Nephron (organoid): ENCODE results near the gene EHBP1.

Experiments used
- H3K27ac Mint-ChIP-seq, 3 experiments: 2 replicates each; pipeline ENCODE4 v1.8.0; 2020; ENCODE audit warnings: mixed read lengths in 3 of 3, mild to moderate bottlenecking in 2 of 3, moderate library complexity in 1 of 3
- H3K27me3 Mint-ChIP-seq: 2 replicates; pipeline ENCODE4 v1.8.0; 2021; ENCODE audit warnings: low read depth, mild to moderate bottlenecking, moderate library complexity, mixed read lengths
- H3K36me3 Mint-ChIP-seq: 2 replicates; pipeline ENCODE4 v1.8.0; 2020; ENCODE audit warnings: low read depth, mixed read lengths
- H3K4me1 Mint-ChIP-seq: 2 replicates; pipeline ENCODE4 v1.8.0; 2020; ENCODE audit warnings: mixed read lengths
- H3K4me3 Mint-ChIP-seq, 3 experiments: 2 replicates each; pipeline ENCODE4 v1.8.0; 2020; ENCODE audit warnings: mild to moderate bottlenecking in 3 of 3, mixed read lengths in 3 of 3, moderate library complexity in 2 of 3
- H3K9me3 Mint-ChIP-seq: 2 replicates; pipeline ENCODE4 v1.8.0; 2020; ENCODE audit warnings: mixed read lengths
- CTCF ChIP-seq, 3 experiments: fragments of 200-600 bp; sonication (generic); IDR thresholded peaks; one replicate each; pipeline ENCODE4 v1.5.0; 2021; ENCODE audit warnings: antibody characterized with exemption in 3 of 3; ENCODE audit not compliant: unreplicated experiment in 3 of 3

The EHBP1 gene

GRCh38 chr2:62705007-62705829 is at the start of gene EHBP1:
EHBP1 (plus strand) TSS chr2:62705713; CDS start chr2:62707192, 1,479 bp downstream.
- peaks cover 10% of the 10 kb centered on the region for H3K36me3 Mint-ChIP-seq
- H3K9me3 Mint-ChIP-seq, result no peaks in the 10 kb centered on the region
- H3K4me1 Mint-ChIP-seq, result peaks cover 31% of the 10 kb centered on the region
- no peak for TF ChIP-seq CTCF (IDR thresholded peaks at IDR 0.05; ENCODE audit: unreplicated experiment in 3 of 3)
- no peaks in the 10 kb centered on the region for H3K27me3 Mint-ChIP-seq
- H3K4me3 Mint-ChIP-seq, result peak within 1 kb of the TSS; percentile 83 to 94 (median 93)
- peak within 1 kb of the TSS; percentile 87 to 98 (median 93) for H3K27ac Mint-ChIP-seq

- no peak for TF ChIP-seq CTCF (IDR thresholded peaks at IDR 0.05; ENCODE audit: unreplicated experiment in 3 of 3)
- peaks cover 28% of the 10 kb centered on the region for H3K4me1 Mint-ChIP-seq
- H3K36me3 Mint-ChIP-seq, result no peaks in the 10 kb centered on the region
- H3K4me3 Mint-ChIP-seq, result no peak overlapping the region
- peak overlapping the region in 1 of 3 experiments; percentile 54 for H3K27ac Mint-ChIP-seq
- H3K9me3 Mint-ChIP-seq, result no peaks in the 10 kb centered on the region
- H3K27me3 Mint-ChIP-seq, result no peaks in the 10 kb centered on the region
These were observed 47.7 kb upstream of the EHBP1 start for GRCh38 chr2:62657783-62658182.

- peak overlapping the region in 1 of 3 experiments; percentile 87 for H3K27ac Mint-ChIP-seq
- no peak overlapping the region for H3K4me3 Mint-ChIP-seq
- H3K36me3 Mint-ChIP-seq, result no peaks in the 10 kb centered on the region
- H3K4me1 Mint-ChIP-seq, result peaks cover 36% of the 10 kb centered on the region
- H3K9me3 Mint-ChIP-seq, result no peaks in the 10 kb centered on the region
- no peak for TF ChIP-seq CTCF (IDR thresholded peaks at IDR 0.05; ENCODE audit: unreplicated experiment in 3 of 3)
- no peaks in the 10 kb centered on the region for H3K27me3 Mint-ChIP-seq
These were observed 46.6 kb upstream of the EHBP1 start for GRCh38 chr2:62658891-62659290.

- H3K4me1 Mint-ChIP-seq, result peaks cover 48% of the 10 kb centered on the region
- no peaks in the 10 kb centered on the region for H3K36me3 Mint-ChIP-seq
- TF ChIP-seq CTCF (IDR thresholded peaks at IDR 0.05; ENCODE audit: unreplicated experiment in 3 of 3), result no peak
- no peaks in the 10 kb centered on the region for H3K9me3 Mint-ChIP-seq
- no peaks in the 10 kb centered on the region for H3K27me3 Mint-ChIP-seq
- peak overlapping the region; percentile 67 to 87 (median 80) for H3K27ac Mint-ChIP-seq
- no peak overlapping the region for H3K4me3 Mint-ChIP-seq
These were observed 45.4 kb upstream of the EHBP1 start for GRCh38 chr2:62660087-62660486.

GRCh38 chr2:62660582-62661262 is 44.8 kb upstream of the EHBP1 start:
- Mint-ChIP-seq H3K4me3 (no peak overlapping the region), H3K4me1 (peaks cover 53% of the 10 kb centered on the region), H3K27me3 (no peaks in the 10 kb centered on the region), H3K36me3 (no peaks in the 10 kb centered on the region), H3K9me3 (no peaks in the 10 kb centered on the region), H3K27ac (peak overlapping the region; percentile 67 to 87 (median 80))
- TF ChIP-seq CTCF (IDR thresholded peaks at IDR 0.05; ENCODE audit: unreplicated experiment in 3 of 3), result no peak
